HG03060 (cell line): ENCODE data around the gene TTF2.
A peak's percentile ranks its signal among the peaks of the same experiment; 100 is the strongest.
"Not testable (repeated sequence)": the region's sequence is repeated elsewhere in the genome, so short reads cannot be mapped to it uniquely, and the experiment has no call there.

ENCODE experiments used
- ATAC-seq: cut with Tn5 transposase; IDR thresholded peaks from one replicate; pipeline ENCODE4 v1.9.1; 2021; ENCODE audit warnings: low read depth, moderate number of reproducible peaks; ENCODE audit not compliant: unreplicated experiment

Gene TTF2

GRCh38 chr1:117117697-117118096 is 57.6 kb downstream of the TTF2 start:
- ATAC-seq: no peak

- no peak for ATAC-seq
These were observed 58.0 kb downstream of the TTF2 start for GRCh38 chr1:117118137-117118536.

GRCh38 chr1:117119144-117119543 is 59.0 kb downstream of the TTF2 start:
- not testable (repeated sequence) for ATAC-seq

GRCh38 chr1:117120774-117121588 is 60.9 kb downstream of the TTF2 start:
- no peak for ATAC-seq

GRCh38 chr1:117121589-117122329 is 61.6 kb downstream of the TTF2 start, which contains the start of gene TRIM45:
TRIM45 (minus strand) TSS chr1:117121749; CDS start chr1:117121201, 548 bp downstream.
- peak; percentile 83 for ATAC-seq

- ATAC-seq: no peak
These were observed 62.4 kb downstream of the TTF2 start for GRCh38 chr1:117122330-117123025.

GRCh38 chr1:117123274-117123673 is 63.1 kb downstream of the TTF2 start:
- ATAC-seq: no peak

- no peak for ATAC-seq
These were observed 64.5 kb downstream of the TTF2 start for GRCh38 chr1:117124661-117125060.

- no peak for ATAC-seq
These were observed 67.7 kb downstream of the TTF2 start for GRCh38 chr1:117127795-117128194.

GRCh38 chr1:117128323-117129079 is 68.4 kb downstream of the TTF2 start:
- ATAC-seq: no peak

GRCh38 chr1:117130526-117130925 is 70.4 kb downstream of the TTF2 start:
- no peak for ATAC-seq

- no peak for ATAC-seq
These were observed 75.2 kb downstream of the TTF2 start for GRCh38 chr1:117135329-117135728.

- ATAC-seq: no peak
These were observed 76.6 kb downstream of the TTF2 start for GRCh38 chr1:117136749-117137148.

GRCh38 chr1:117137281-117137855 is 77.2 kb downstream of the TTF2 start:
- ATAC-seq: no peak

GRCh38 chr1:117138106-117138505 is 78.0 kb downstream of the TTF2 start:
- ATAC-seq: no peak

GRCh38 chr1:117138561-117138960 is 78.4 kb downstream of the TTF2 start:
- ATAC-seq: no peak

GRCh38 chr1:117142200-117142599 is 82.1 kb downstream of the TTF2 start:
- no peak for ATAC-seq

- no peak for ATAC-seq
These were observed 83.0 kb downstream of the TTF2 start for GRCh38 chr1:117143172-117143571.

- ATAC-seq: no peak
These were observed 83.7 kb downstream of the TTF2 start for GRCh38 chr1:117143871-117144270.

- no peak for ATAC-seq
These were observed 85.9 kb downstream of the TTF2 start for GRCh38 chr1:117146072-117146471.
